GM12872 (cell line): ENCODE data around the gene DPH5.

Experiments
- TF ChIP-seq, protein P1 (sequence below): IDR thresholded peaks from 3 replicates; pipeline ENCODE4 v1.5.1; 2011; ENCODE audit warnings: low read depth, mild to moderate bottlenecking, low read length, moderate library complexity; ENCODE audit not compliant: insufficient read depth

DPH5 gene

DNA sequence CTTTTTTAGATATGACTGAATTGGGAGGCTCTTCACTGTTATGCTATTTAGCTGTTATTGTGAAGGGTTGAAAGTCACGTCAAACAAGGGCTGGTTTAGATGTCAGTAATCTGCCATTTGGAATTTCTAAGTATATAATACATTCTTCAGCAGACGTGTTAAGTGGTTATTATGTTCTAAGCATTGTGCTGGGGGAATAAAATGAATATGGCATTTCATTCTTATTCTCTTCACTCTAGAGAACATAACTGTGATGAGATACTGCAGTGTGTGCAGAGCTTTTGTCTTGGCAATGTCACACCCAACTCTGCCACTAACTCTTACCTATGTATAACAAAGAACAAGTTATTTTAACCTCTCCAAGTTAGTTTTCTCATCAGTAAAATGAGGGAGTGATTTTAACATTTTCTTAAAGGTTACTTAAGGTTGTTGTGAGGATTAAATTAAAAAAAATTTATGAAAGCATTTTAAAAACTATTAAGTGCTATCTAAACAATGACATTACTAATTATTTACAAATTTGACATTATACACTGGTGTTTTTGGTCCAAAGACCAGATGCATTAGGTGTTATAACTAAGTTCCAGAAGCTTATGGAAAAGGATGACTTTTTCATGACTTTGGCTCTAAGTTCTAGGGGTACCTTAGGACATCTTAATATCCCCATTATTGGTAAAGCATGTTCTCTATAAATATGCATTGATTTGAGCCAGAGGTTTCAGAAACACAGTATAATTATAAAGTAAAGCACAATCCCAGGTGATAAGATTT, 71.4 kb downstream of the DPH5 start:
- TF ChIP-seq, protein P1, sequence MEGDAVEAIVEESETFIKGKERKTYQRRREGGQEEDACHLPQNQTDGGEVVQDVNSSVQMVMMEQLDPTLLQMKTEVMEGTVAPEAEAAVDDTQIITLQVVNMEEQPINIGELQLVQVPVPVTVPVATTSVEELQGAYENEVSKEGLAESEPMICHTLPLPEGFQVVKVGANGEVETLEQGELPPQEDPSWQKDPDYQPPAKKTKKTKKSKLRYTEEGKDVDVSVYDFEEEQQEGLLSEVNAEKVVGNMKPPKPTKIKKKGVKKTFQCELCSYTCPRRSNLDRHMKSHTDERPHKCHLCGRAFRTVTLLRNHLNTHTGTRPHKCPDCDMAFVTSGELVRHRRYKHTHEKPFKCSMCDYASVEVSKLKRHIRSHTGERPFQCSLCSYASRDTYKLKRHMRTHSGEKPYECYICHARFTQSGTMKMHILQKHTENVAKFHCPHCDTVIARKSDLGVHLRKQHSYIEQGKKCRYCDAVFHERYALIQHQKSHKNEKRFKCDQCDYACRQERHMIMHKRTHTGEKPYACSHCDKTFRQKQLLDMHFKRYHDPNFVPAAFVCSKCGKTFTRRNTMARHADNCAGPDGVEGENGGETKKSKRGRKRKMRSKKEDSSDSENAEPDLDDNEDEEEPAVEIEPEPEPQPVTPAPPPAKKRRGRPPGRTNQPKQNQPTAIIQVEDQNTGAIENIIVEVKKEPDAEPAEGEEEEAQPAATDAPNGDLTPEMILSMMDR, result no peak

- TF ChIP-seq, protein P1, result no peak
Observed at GRCh38 chr1:100952104-100952745, 73.4 kb downstream of the DPH5 start.

DNA sequence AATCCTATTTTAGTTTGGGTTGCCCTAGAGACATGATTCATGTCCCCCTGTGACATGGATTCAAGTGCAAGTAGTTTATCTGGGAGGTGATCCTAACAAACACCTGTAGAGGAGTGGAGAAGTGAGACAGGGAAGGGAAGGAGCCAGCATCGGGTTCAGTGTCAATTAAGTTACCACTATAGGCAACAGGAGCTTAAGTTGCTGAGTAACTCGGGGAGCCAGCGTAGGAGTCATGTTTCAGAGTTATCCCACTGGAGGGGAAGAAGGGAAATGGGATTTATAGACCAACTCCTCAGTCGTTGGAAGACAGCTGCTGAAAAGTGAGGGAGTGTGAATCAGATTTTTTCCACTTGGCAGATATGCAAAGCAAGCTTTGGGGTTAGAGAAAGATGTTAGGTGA, 74.8 kb downstream of the DPH5 start:
- TF ChIP-seq, protein P1, result no peak

DNA sequence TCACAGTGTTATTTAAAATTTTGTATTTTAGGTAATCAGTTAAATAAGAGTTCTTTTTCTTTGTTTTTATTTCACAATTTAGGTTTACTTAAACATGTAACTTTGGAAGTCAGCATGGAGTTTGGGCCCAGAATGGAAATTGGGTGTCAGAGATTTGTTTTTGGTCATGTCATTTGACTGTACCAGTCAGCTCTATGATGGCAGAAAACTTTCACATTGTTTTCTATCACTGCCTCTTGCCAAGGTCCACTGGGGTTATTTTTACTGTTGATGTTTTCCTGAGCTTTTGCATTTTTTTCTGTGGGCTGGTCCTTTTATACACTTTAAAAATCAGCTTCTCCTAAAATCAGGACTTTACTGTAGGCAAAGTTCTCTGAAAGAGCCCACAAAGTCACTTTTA, 75.2 kb downstream of the DPH5 start:
- TF ChIP-seq, protein P1, result no peak

DNA sequence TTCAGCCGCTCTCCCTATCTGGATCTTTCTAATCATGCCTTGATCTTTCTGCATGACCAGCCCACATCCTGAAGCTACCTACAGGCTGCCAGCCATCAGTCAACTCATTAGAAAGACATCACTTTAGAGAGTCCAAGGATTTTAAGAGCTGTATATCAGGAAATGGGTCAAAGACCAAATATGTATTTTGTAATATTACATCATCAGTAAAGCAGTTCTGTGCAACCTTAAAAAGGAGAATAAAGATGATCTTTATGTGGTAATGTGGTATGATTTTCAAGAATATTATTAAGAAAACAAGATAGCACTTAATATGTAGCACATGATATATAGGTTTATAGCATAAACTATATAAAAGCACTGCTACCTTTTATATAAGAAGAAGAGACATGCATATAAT, 82.1 kb downstream of the DPH5 start:
- TF ChIP-seq, protein P1, result no peak

GRCh38 chr1:100942304-100943046, 83.1 kb downstream of the DPH5 start:
- TF ChIP-seq, protein P1, result no peak

DNA sequence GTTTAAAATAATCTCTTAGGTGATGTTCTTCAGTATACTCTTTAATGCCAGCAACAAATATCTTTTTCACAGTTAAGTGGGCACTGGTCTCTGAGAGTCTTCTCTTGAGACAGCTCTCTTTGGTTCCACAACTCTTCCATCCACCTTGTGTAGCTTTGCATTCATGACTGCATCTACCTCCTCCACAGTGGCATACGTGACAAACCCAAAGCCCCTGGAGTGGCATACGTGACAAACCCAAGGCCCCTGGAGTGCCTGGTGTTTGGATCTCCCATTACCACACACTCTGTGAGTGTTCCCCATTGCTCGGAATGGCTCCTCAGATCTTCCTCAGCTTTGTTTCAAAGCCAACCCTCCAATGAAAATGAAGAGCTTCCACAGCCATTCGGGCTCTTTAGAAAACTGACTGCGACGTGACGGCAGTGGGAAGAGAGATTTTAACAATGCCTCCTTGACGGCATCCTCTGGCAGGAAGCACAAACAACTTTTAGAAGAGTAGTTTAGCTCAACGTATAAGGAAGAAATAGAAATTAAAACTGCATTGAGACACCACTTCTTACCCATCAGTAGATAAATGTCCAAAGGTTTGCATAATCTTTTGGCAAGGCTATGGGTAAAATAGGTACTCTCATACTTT, 83.9 kb downstream of the DPH5 start:
- TF ChIP-seq, protein P1, result no peak
